IMR-90 (cell line): Measurements from ENCODE around the gene GPX1. TPM values are rescaled to one million over a fixed set of nuclear protein-coding genes. Genes with fewer than 3 reads are reported as not detected.

ENCODE experiments used
- ATAC-seq: fragments of 200-7000 bp; cut with Tn5 transposase; 2 replicates; pipeline ENCODE4 v1.9.1; 2020; ENCODE audit warnings: low read depth, mild to moderate bottlenecking, moderate library complexity
- BruUV-seq: library from RNA; stranded (reverse); fragments of 400-500 nt; replicated peaks from 2 replicates; lab custom pipeline; 2021; lab: Mats Ljungman, UMichigan
- CTCF ChIA-PET: fragments of 300-600 bp; formaldehyde crosslinking; extraction: SDS; loops from one replicate; lab custom pipeline; 2021; ENCODE audit warnings: antibody characterized with exemption; lab: Yijun Ruan, JAX
- POLR2A ChIA-PET: fragments of 300-600 bp; sonication (Branson Sonifier 250); formaldehyde crosslinking; loops from one replicate; lab custom pipeline; 2022; ENCODE audit warnings: antibody characterized with exemption; ENCODE audit not compliant: unreplicated experiment; lab: Charles Lee
- DNase-seq: peaks from one replicate; pipeline ENCODE4 v3.0.0; 2013
- H2AFZ ChIP-seq: replicated peaks from 2 replicates; pipeline ENCODE3; 2013; ENCODE audit warnings: low read length, mild to moderate bottlenecking; ENCODE audit not compliant: poor library complexity
- H2AK5ac ChIP-seq: 2 replicates; pipeline ENCODE4 v1.6.1; 2013; ENCODE audit warnings: low read depth, low read length, inconsistent platforms
- H2AK9ac ChIP-seq: replicated peaks from 2 replicates; pipeline ENCODE3; 2013; ENCODE audit warnings: mild to moderate bottlenecking, low read depth, low read length, moderate library complexity; ENCODE audit not compliant: poor library complexity
- H2BK120ac ChIP-seq: 2 replicates; pipeline ENCODE4 v1.6.1; 2013; ENCODE audit warnings: low read depth, low read length, inconsistent platforms
- H2BK15ac ChIP-seq: 3 replicates; pipeline ENCODE4 v1.6.1; 2013; ENCODE audit warnings: low read depth, low read length, inconsistent platforms
- H2BK20ac ChIP-seq: 2 replicates; pipeline ENCODE4 v1.6.1; 2013; ENCODE audit warnings: low read depth, mild to moderate bottlenecking, inconsistent platforms, low read length, moderate library complexity
- H2BK5ac ChIP-seq: 2 replicates; pipeline ENCODE4 v1.6.1; 2013; ENCODE audit warnings: mild to moderate bottlenecking, low read depth, low read length, inconsistent platforms; ENCODE audit not compliant: poor library complexity, severe bottlenecking
- H3K14ac ChIP-seq: replicated peaks from 2 replicates; pipeline ENCODE4 v1.6.1; 2013; ENCODE audit warnings: low read depth, low read length, inconsistent platforms
- H3K18ac ChIP-seq: 2 replicates; pipeline ENCODE4 v1.6.1; 2013; ENCODE audit warnings: low read depth, low read length, control low read depth
- H3K23ac ChIP-seq: 2 replicates; pipeline ENCODE4 v1.6.1; 2013; ENCODE audit warnings: low read depth, low read length, inconsistent platforms
- H3K27ac ChIP-seq: 2 replicates; pipeline ENCODE4 v1.5.1; 2013; ENCODE audit warnings: mild to moderate bottlenecking, control low read depth, low read length; ENCODE audit not compliant: insufficient read depth
- H3K27me3 ChIP-seq: 2 replicates; pipeline ENCODE4 v1.6.1; 2013; ENCODE audit warnings: low read length; ENCODE audit not compliant: control insufficient read depth, insufficient read depth
- H3K36me3 ChIP-seq: 2 replicates; pipeline ENCODE4 v1.6.1; 2013; ENCODE audit warnings: low read length, mixed read lengths; ENCODE audit not compliant: control insufficient read depth, insufficient read depth
- H3K4ac ChIP-seq: 2 replicates; pipeline ENCODE4 v1.6.1; 2013; ENCODE audit warnings: low read depth, low read length, inconsistent platforms
- H3K4me1 ChIP-seq: 2 replicates; pipeline ENCODE4 v1.6.1; 2013; ENCODE audit warnings: low read length, mixed read lengths; ENCODE audit not compliant: control insufficient read depth, insufficient read depth
- H3K4me2 ChIP-seq: 2 replicates; pipeline ENCODE4 v1.6.1; 2013; ENCODE audit warnings: low read depth, mild to moderate bottlenecking, control low read depth, low read length, moderate library complexity
- H3K4me3 ChIP-seq: 2 replicates; pipeline ENCODE4 v1.5.1; 2013; ENCODE audit warnings: low read depth, mild to moderate bottlenecking, control low read depth, low read length, moderate library complexity; ENCODE audit not compliant: insufficient read depth
- H3K56ac ChIP-seq: 2 replicates; pipeline ENCODE4 v1.6.1; 2013; ENCODE audit warnings: low read length, inconsistent platforms; ENCODE audit not compliant: insufficient read depth; ENCODE audit errors: extremely low read depth
- H3K79me1 ChIP-seq, 2 experiments: 2 replicates each; pipeline ENCODE4 v1.6.1; 2013; ENCODE audit warnings: low read length in 2 of 2, inconsistent platforms in 1 of 2, low read depth in 1 of 2
- H3K9ac ChIP-seq: 2 replicates; pipeline ENCODE4 v1.6.1; 2013; ENCODE audit warnings: low read depth, low read length, control low read depth
- H3K9me1 ChIP-seq: 2 replicates; pipeline ENCODE4 v1.6.1; 2013; ENCODE audit warnings: low read length, inconsistent platforms; ENCODE audit not compliant: insufficient read depth
- H3K9me3 ChIP-seq: 2 replicates; pipeline ENCODE4 v1.6.1; 2013; ENCODE audit warnings: low read length; ENCODE audit not compliant: control insufficient read depth, insufficient read depth
- H4K20me1 ChIP-seq: 2 replicates; pipeline ENCODE4 v1.6.1; 2013; ENCODE audit warnings: low read length, inconsistent platforms; ENCODE audit not compliant: insufficient read depth
- H4K5ac ChIP-seq: 2 replicates; pipeline ENCODE4 v1.6.1; 2013; ENCODE audit warnings: mild to moderate bottlenecking, low read depth, low read length, control low read depth
- H4K8ac ChIP-seq, 2 experiments: 2 replicates each; pipeline ENCODE4 v1.6.1; 2013; ENCODE audit warnings: low read depth in 2 of 2, low read length in 2 of 2, control low read depth in 1 of 2, inconsistent platforms in 1 of 2
- H4K91ac ChIP-seq: 2 replicates; pipeline ENCODE4 v1.6.1; 2013; ENCODE audit warnings: low read depth, low read length, inconsistent platforms; ENCODE audit not compliant: insufficient read depth
- CEBPB ChIP-seq: IDR thresholded peaks from 2 replicates; pipeline ENCODE4 v1.6.1; 2012; ENCODE audit warnings: low read depth, low read length, improper control_type of control experiment
- NFE2L2 ChIP-seq: fragments of 150-350 bp; IDR thresholded peaks from 2 replicates; pipeline ENCODE4 v1.6.1; 2016; ENCODE audit warnings: low read depth, mild to moderate bottlenecking, low read length
- RCOR1 ChIP-seq: IDR thresholded peaks from 2 replicates; pipeline ENCODE4 v1.6.1; 2012; ENCODE audit warnings: mild to moderate bottlenecking, low read length, improper control_type of control experiment; ENCODE audit not compliant: insufficient replicate concordance
- WGBS, 2 experiments: methylation state at CpG; one replicate each; pipeline versions ENCODE4 v1.1.5 to v1.1.7; 2013; ENCODE audit warnings: missing lambda C conversion rate in 2 of 2; ENCODE audit not compliant: insufficient read length in 1 of 2; ENCODE audit errors: extremely low coverage in 2 of 2; 5-methylcytosine and 5-hydroxymethylcytosine counted together
- dilution Hi-C: fragments of 300-500 bp; cut with HindIII; formaldehyde crosslinking; loops from one replicate; pipeline ENCODE4 v1.14.3; 2018; ENCODE audit warnings: low sequenced_read_pairs; ENCODE audit not compliant: unreplicated experiment
- in situ Hi-C: fragments of 300-500 bp; cut with MboI; formaldehyde crosslinking; loops from 3 replicates; pipeline ENCODE4 v1.14.3; 2019; ENCODE audit warnings: low sequenced_read_pairs, inconsistent platforms, mixed read lengths
- intact Hi-C: fragments of 100-400 bp; cut with micrococcal nuclease; formaldehyde crosslinking; loops from 2 replicates; pipeline ENCODE4 v1.10.0; 2022
- polyA plus RNA-seq, 3 experiments: library from polyadenylated mRNA; depleted of rRNA; stranded (reverse); fragments of >200 nt; gene quantifications; 2 replicates each; pipeline ENCODE4 v1.2.3, GENCODE V29; 2012; ENCODE audit warnings: low replicate concordance in 1 of 3
- total RNA-seq: library from RNA; depleted of rRNA; stranded (reverse); fragments of >200 nt; gene quantifications from 2 replicates; pipeline ENCODE4 v1.2.3, GENCODE V29; 2012

GPX1 gene
- total and polyA plus RNA-seq, 2 of the 4 experiments (the other 2 are of a cell fraction) = 128 to 680 TPM

DNA sequence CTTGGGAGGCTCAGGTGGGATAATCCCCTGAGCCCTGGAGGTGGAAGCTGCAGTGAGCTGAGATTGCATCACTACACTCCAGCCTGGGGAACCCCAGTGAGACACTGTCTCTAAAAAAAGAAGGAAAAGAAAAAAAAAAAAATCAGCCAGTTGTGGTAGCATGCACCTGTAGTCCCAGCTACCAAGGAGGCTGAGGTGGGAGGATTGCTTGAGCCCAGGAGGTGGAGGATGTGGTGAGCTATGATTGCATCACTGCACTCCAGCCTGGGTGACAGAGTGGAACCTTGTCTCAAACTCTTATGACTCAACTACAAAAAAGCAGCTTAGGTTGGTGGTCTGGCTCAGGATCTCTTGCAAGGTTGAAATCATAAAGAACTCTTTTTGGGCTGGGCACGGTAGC is 19.3 kb upstream of the GPX1 start:
- 100% methylated on average over 1 of the region's 1 CpG; no CpG with 5 or more reads in 1 of the 2 experiments for WGBS, 2 experiments
- POLR2A ChIA-PET = no interaction called here
- intact Hi-C loops = no loop called here

More for the DNA sequence above, 19.3 kb upstream of the GPX1 start:
- in situ Hi-C loops = no loop called here
- Histone ChIP-seq H4K8ac (no peak overlapping the region), H4K5ac (no peak overlapping the region), H2AK5ac (no peak overlapping the region), H3K4me3 (no peak overlapping the region), H3K27me3 (no peaks in the 10 kb centered on the region), H2BK20ac (no peak overlapping the region), H3K4me2 (no peak overlapping the region), H3K36me3 (peaks cover 23% of the 10 kb centered on the region), H2BK120ac (no peak overlapping the region), H3K56ac (no peak overlapping the region), H3K18ac (no peak overlapping the region), H3K23ac (no peak overlapping the region), H4K91ac (no peak overlapping the region), H3K14ac (no peak overlapping the region), H3K9me3 (no peaks in the 10 kb centered on the region), H2AFZ (no peak overlapping the region), H3K4ac (no peak overlapping the region), H2BK5ac (no peak overlapping the region), H3K79me1 (peaks cover 7 to 62% of the 10 kb centered on the region in 2 experiments; a peak in 3 of 4 replicates), H3K4me1 (peaks cover 2% of the 10 kb centered on the region; the same call in 1 of the 2 replicates), H3K27ac (no peak overlapping the region), H3K9me1 (peaks cover 11% of the 10 kb centered on the region), H4K20me1 (peaks cover 96% of the 10 kb centered on the region), H2BK15ac (no peak overlapping the region), H2AK9ac (no peak overlapping the region), H3K9ac (no peak overlapping the region)
- TF ChIP-seq CEBPB = peak; percentile 85
- TF ChIP-seq NFE2L2 = no peak
- peak; percentile 38 for TF ChIP-seq RCOR1
- BruUV-seq = no TSS peak
- DNase-seq (peak; percentile 38), ATAC-seq (no peak)
- dilution Hi-C loops = no loop called here
- CTCF ChIA-PET = no interaction called here
